Fibroblast of skin of back (primary cell): ENCODE measurements around the gene HBA1.
"Not testable (repeated sequence)": the region's sequence is repeated elsewhere in the genome, so short reads cannot be mapped to it uniquely, and the experiment has no call there.

Experiments used
- DNase-seq: peaks from one replicate; pipeline ENCODE4 v3.0.0-alpha.2; 2013

The HBA1 gene

DNA sequence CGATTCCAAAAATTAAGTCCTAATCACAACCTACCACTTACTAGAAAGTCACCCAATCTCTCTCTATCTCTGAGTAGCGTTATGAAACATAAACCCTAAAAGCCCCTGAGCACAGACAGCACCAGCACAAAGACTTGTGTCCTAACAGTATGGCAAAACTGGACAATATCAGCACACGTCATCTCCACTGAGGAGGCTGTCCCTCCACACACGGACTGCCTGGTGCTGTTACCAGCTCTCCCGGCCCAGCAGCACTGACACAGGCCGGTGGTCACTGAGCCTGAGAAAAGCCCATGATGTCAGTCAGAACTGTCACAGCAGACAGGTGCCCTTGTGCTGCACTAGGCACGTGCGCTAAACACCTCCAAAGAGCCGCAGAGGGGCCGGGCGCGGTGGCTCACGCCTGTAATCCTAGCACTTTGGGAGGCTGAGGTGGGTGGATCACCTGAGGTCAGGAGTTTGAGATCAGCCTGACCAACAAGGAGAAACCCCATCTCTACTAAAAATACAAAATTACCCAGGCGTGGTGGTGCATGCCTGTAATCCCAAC is 35.2 kb downstream of the HBA1 start:
- DNase-seq, result not testable (repeated sequence)

DNA sequence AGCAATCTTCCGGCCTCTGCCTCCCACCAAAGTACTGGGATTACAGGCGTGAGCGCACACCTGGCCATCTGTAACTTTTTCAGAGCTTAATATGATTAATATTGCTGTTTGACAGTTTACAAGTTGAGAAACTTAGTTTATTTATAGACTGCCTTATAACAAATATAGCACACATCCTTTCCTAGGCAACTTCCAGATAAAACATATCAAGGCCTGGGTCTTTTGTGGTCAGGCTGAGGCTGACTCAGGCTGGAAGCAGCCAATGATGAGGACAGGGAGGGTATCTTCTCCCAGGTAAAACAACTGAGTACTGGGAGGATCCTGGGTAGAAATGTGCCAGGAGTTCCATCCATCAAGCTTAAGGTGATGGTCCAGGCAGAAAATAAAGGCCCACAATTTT is 36.5 kb downstream of the HBA1 start:
- no peak for DNase-seq

DNA sequence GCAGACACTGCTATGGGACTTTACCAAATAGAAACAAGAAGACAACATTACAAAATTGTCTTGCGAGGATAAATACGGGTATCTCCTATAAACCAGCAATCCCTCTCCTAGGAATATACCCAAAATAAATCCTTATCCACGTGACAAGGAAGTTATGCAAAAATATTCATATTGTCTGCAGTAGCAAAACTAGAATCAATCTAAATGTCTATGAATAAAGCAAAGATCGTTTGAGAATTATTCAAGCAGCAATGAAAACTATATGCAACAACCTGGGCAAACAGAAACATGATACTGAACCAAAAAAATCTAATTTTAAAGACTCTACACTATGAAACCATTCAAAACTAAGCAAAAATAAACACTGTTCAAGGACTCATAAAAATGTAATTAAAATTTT is 43.5 kb downstream of the HBA1 start:
- DNase-seq, result no peak
